ENCODE results near the gene TEDC2.

DNA sequence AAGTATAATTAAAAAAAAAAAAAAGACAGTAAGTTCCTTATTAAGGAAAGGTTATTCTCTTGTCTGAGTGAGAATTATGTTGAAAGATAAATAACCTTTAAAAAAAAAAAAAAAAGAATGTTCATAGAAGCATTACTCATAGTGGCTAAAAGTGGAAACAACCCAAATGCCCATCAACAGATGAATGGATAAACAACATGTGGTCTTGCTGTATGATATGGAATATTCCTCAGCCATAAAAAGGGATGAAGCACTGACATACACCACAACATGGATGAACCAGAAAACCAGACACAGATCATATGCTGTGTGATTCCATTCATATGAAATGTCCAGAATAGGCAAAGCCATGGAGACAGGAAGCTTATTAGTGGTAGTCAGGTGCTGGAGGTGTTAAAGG lies 39.9 kb upstream of the TEDC2 start:
- TF ChIP-seq CTCF (conservative IDR thresholded peaks at IDR 0.05; ENCODE audit: low read depth, low read length), result no peak
- TF ChIP-seq EZH2phosphoT487 (IDR thresholded peaks at IDR 0.05; ENCODE audit: borderline replicate concordance, low read length), result no peak
- no peak for TF ChIP-seq EZH2 (IDR thresholded peaks at IDR 0.05; ENCODE audit: low read length, unreplicated experiment)

All from PC-3 (cell line).